ENCODE measurements around the gene DHCR24. TPM values are rescaled to one million over a fixed set of nuclear protein-coding genes. Genes with fewer than 3 reads are reported as not detected.

Gene DHCR24
- polyA plus RNA-seq, 2 of the 4 experiments (the other 2 are of a cell fraction) = 29.9 to 33.3 TPM

GRCh38 chr1:54809496-54810074 lies 77.4 kb downstream of the DHCR24 start:
- FAIRE-seq (no peak), ATAC-seq (no peak), DNase-seq (ENCODE audit: low read depth in 1 of 2, low spot score in 1 of 2) (no peak)
- Histone ChIP-seq H3K9me3 (no peaks in the 10 kb centered on the region), H3K27ac (peak overlapping the region in 1 of 2 experiments; percentile 42; a peak in 1 of 6 replicates), H3K4me3 (no peak overlapping the region), H3K4me2 (no peak overlapping the region), H3K4me1 (peaks cover 17% of the 10 kb centered on the region)
- CTCF ChIA-PET = interaction anchor here (0.6 to 1.8 kb wide), 20 partner anchors 8 to 1612 kb away, joined by 3 to 8 read pairs (median 3); no protein-coding TSS in a partner anchor
- TF ChIP-seq MAFK (IDR thresholded peaks at IDR 0.05; ENCODE audit: partially characterized antibody) (peak; percentile 21), ZFP36 (IDR thresholded peaks at IDR 0.05; ENCODE audit: borderline replicate concordance, partially characterized antibody) (no peak)
- WGBS (ENCODE audit: missing lambda C conversion rate) = 61% methylated on average over 3 of the region's 3 CpGs
- POLR2A ChIA-PET = no interaction called here

DNA sequence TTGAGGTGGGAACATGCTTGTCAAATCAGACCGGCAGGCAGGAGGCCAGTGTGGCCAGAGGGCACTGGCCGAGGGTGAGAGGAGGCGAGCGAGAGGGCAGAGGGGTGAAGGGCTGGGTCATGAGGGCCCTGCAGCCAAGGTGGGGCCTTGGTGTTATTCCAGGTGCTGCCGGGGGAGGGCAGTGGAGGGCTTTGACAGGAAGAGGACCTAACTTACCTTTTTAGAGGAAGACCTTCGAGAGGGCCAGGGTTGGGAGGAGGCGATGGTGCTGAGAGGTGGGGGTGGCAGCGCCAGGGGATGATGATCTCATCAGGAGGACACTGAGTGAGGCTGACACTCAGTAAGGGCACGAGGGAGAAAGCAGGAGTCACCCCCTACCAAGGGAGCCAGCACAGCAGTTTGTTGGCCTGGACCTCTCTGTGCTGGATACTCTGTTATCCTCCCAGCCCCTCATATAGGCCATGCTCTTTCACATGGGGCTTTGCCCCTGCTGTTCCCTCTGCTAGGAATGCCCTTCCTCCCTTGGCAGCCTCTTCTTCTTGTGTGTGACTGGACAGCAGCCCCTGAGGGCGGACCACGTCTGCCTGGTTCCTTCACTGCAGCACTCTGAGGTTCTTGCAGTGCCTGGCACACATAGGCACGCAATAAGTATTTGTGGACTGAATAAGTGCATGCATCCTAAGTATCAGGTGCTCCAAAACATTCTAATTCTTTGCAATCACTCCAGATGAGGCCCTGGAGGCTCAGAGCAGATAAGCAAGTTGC lies 78.4 kb downstream of the DHCR24 start:
- CTCF ChIA-PET = interaction anchor here (1.4 to 1.8 kb wide), 4 partner anchors 7 to 310 kb away, joined by 3 to 8 read pairs (median 4); no protein-coding TSS in a partner anchor
- no peak for FAIRE-seq
- Histone ChIP-seq H3K4me2 (no peak overlapping the region), H3K27ac (no peak overlapping the region), H3K4me3 (no peak overlapping the region), H3K9me3 (no peaks in the 10 kb centered on the region), H3K4me1 (peaks cover 22% of the 10 kb centered on the region)
- POLR2A ChIA-PET = no interaction called here
- ATAC-seq = peak in 1 of 2 experiments; percentile 17; a peak in 1 of 6 replicates
- 67% methylated on average over 11 of the region's 12 CpGs for WGBS (ENCODE audit: missing lambda C conversion rate)
- peak in 1 of 2 experiments; percentile 14 for DNase-seq (ENCODE audit: low read depth in 1 of 2, low spot score in 1 of 2)
- TF ChIP-seq SMC3 (IDR thresholded peaks at IDR 0.05) = no peak
- TF ChIP-seq TFCP2L1 (CRISPR knock-in tag; IDR thresholded peaks at IDR 0.05) = no peak
- TF ChIP-seq CHD4 (IDR thresholded peaks at IDR 0.05; ENCODE audit: borderline replicate concordance) = no peak
- TF ChIP-seq RAD21 (conservative IDR thresholded peaks at IDR 0.05 in 1 of 2, IDR thresholded peaks at IDR 0.05 in 1 of 2) = peak in 1 of 2 experiments; percentile 34; a peak in 3 of 5 replicates
- TF ChIP-seq ESRRA (IDR thresholded peaks at IDR 0.05; ENCODE audit: borderline replicate concordance, low read length) = no peak
- no peak for TF ChIP-seq RARB (CRISPR knock-in tag; IDR thresholded peaks at IDR 0.05)

- FAIRE-seq (no peak), ATAC-seq (no peak), DNase-seq (ENCODE audit: low read depth in 1 of 2, low spot score in 1 of 2) (no peak)
- POLR2A ChIA-PET = no interaction called here
- Histone ChIP-seq H3K4me1 (peaks cover 22% of the 10 kb centered on the region), H3K27ac (no peak overlapping the region), H3K4me2 (no peak overlapping the region), H3K9me3 (no peaks in the 10 kb centered on the region), H3K4me3 (no peak overlapping the region)
- no peak for TF ChIP-seq CBX2 (IDR thresholded peaks at IDR 0.05; ENCODE audit: borderline replicate concordance, low read depth)
- TF ChIP-seq SMC3 (IDR thresholded peaks at IDR 0.05) = no peak
- no peak for TF ChIP-seq KDM1A (IDR thresholded peaks at IDR 0.05; ENCODE audit: low read depth)
- no peak for TF ChIP-seq EHMT2 (IDR thresholded peaks at IDR 0.05; ENCODE audit: low read depth)
- TF ChIP-seq USF2 (IDR thresholded peaks at IDR 0.05) = no peak
- TF ChIP-seq MYC (IDR thresholded peaks at IDR 0.05; ENCODE audit: borderline replicate concordance, low read length) = no peak
- TF ChIP-seq CHD2 (IDR thresholded peaks at IDR 0.05; ENCODE audit: low read length, partially characterized antibody) = no peak
- TF ChIP-seq FOXS1 (CRISPR knock-in tag; IDR thresholded peaks at IDR 0.05) = no peak
- no peak for TF ChIP-seq BCL3 (IDR thresholded peaks at IDR 0.05)
- no peak for TF ChIP-seq GATA3 (IDR thresholded peaks at IDR 0.05; ENCODE audit: borderline replicate concordance)
- TF ChIP-seq SREBF2 (IDR thresholded peaks at IDR 0.05) = no peak
- TF ChIP-seq HDAC2 (IDR thresholded peaks at IDR 0.05) = no peak
- no peak for TF ChIP-seq HEYL (CRISPR knock-in tag; IDR thresholded peaks at IDR 0.05)
- no peak for TF ChIP-seq KDM5A (IDR thresholded peaks at IDR 0.05)
- CTCF ChIA-PET = interaction anchor here (0.9 to 1.3 kb wide), 3 partner anchors 136 to 339 kb away, joined by 3 read pairs; no protein-coding TSS in a partner anchor
- WGBS (ENCODE audit: missing lambda C conversion rate) = 87% methylated on average over 4 of the region's 7 CpGs
Measured at GRCh38 chr1:54807756-54808155, 79.2 kb downstream of the DHCR24 start.

Data from A549 (cell line).